Neural cell (in vitro differentiated cells): Measurements from ENCODE around the gene MAPK1. TPM values are rescaled to one million over a fixed set of nuclear protein-coding genes. Genes with fewer than 3 reads are reported as not detected.
"Not testable (repeated sequence)": the region's sequence is repeated elsewhere in the genome, so short reads cannot be mapped to it uniquely, and the experiment has no call there.

Experiments used
- H2AFZ ChIP-seq: fragments of 200-600, 300-800 bp; sonication (generic), shearing (Covaris generic); 2 replicates; pipeline ENCODE4 v1.6.0; 2014; ENCODE audit warnings: low read depth, mild to moderate bottlenecking, antibody characterized with exemption, low read length, moderate library complexity
- H3F3A ChIP-seq: fragments of 200-600 bp; shearing (Covaris generic); 2 replicates; pipeline ENCODE4 v1.6.1; 2016; ENCODE audit warnings: mild to moderate bottlenecking, moderate library complexity, mixed read lengths, antibody characterized with exemption, low read length; ENCODE audit not compliant: insufficient read depth, poor library complexity, severe bottlenecking
- H3K27ac ChIP-seq: fragments of 200-600, 300-800 bp; sonication (generic), shearing (Covaris generic); 2 replicates; pipeline ENCODE4 v1.5.1; 2014; ENCODE audit warnings: mild to moderate bottlenecking, low read length, moderate library complexity
- H3K27me3 ChIP-seq: fragments of 300-800, 200-600 bp; sonication (generic), shearing (Covaris generic); 2 replicates; pipeline ENCODE4 v1.6.0; 2014; ENCODE audit warnings: mild to moderate bottlenecking, low read depth, low read length, moderate library complexity; ENCODE audit not compliant: insufficient read depth
- H3K36me3 ChIP-seq: fragments of 300-800, 200-600 bp; sonication (generic), shearing (Covaris generic); 2 replicates; pipeline ENCODE4 v1.5.1; 2014; ENCODE audit warnings: mild to moderate bottlenecking, antibody characterized with exemption, low read length, moderate library complexity; ENCODE audit not compliant: insufficient read depth
- H3K4me2 ChIP-seq: fragments of 300-800, 200-600 bp; sonication (generic), shearing (Covaris generic); 2 replicates; pipeline ENCODE4 v1.6.0; 2014; ENCODE audit warnings: mild to moderate bottlenecking, low read length
- H3K4me3 ChIP-seq: fragments of 300-800, 200-600 bp; sonication (generic), shearing (Covaris generic); 2 replicates; pipeline ENCODE4 v1.5.1; 2014; ENCODE audit warnings: mild to moderate bottlenecking, low read length, moderate library complexity
- H3K79me2 ChIP-seq: fragments of 200-600 bp; shearing (Covaris generic); replicated peaks from 2 replicates; pipeline ENCODE4 v1.6.0; 2014; ENCODE audit warnings: mild to moderate bottlenecking, low read length, moderate library complexity; ENCODE audit not compliant: insufficient read depth
- H3K9ac ChIP-seq: fragments of 300-800, 200-600 bp; sonication (generic), shearing (Covaris generic); 2 replicates; pipeline ENCODE4 v1.6.1; 2016; ENCODE audit warnings: mild to moderate bottlenecking, low read length, mixed read lengths
- H3K9me2 ChIP-seq: fragments of 200-600 bp; shearing (Covaris generic); 2 replicates; pipeline ENCODE4 v1.6.1; 2016; ENCODE audit warnings: mild to moderate bottlenecking, low read length, mixed read lengths; ENCODE audit not compliant: insufficient read depth
- H3K9me3 ChIP-seq: fragments of 200-600, 300-800 bp; sonication (generic), shearing (Covaris generic); 2 replicates; pipeline ENCODE4 v1.6.1; 2016; ENCODE audit warnings: mild to moderate bottlenecking, mixed run types, low read length, moderate library complexity, mixed read lengths
- H4K20me1 ChIP-seq: fragments of 200-600 bp; shearing (Covaris generic); 2 replicates; pipeline ENCODE4 v1.6.1; 2016; ENCODE audit warnings: mild to moderate bottlenecking, mixed run types; ENCODE audit not compliant: insufficient read depth
- CTCF ChIP-seq: fragments of 450-650 bp; IDR thresholded peaks from 2 replicates; pipeline ENCODE4 v1.5.1; 2014; ENCODE audit warnings: antibody characterized with exemption, mild to moderate bottlenecking, moderate library complexity; ENCODE audit not compliant: poor library complexity, severe bottlenecking
- EP300 ChIP-seq: fragments of 450-650 bp; conservative IDR thresholded peaks from 2 replicates; pipeline ENCODE4 v1.6.1; 2014; ENCODE audit warnings: antibody characterized with exemption, mild to moderate bottlenecking, moderate library complexity; ENCODE audit not compliant: poor library complexity, severe bottlenecking
- EZH2 ChIP-seq: fragments of 200-600, 300-800 bp; shearing (Covaris generic), sonication (generic); IDR thresholded peaks from 2 replicates; pipeline ENCODE4 v1.6.1; 2014; ENCODE audit warnings: antibody characterized with exemption, low read length, borderline replicate concordance, mild to moderate bottlenecking; ENCODE audit not compliant: insufficient read depth, poor library complexity, severe bottlenecking
- MXI1 ChIP-seq: fragments of 450-650 bp; conservative IDR thresholded peaks from 2 replicates; pipeline ENCODE4 v1.6.1; 2014; ENCODE audit warnings: antibody characterized with exemption, mild to moderate bottlenecking; ENCODE audit not compliant: poor library complexity, severe bottlenecking
- POLR2AphosphoS5 ChIP-seq: IDR thresholded peaks from 2 replicates; pipeline ENCODE4 v1.6.1; 2012
- RAD21 ChIP-seq: fragments of 450-650 bp; conservative IDR thresholded peaks from 2 replicates; pipeline ENCODE4 v1.6.1; 2014; ENCODE audit warnings: antibody characterized with exemption, mild to moderate bottlenecking, moderate library complexity
- REST ChIP-seq: IDR thresholded peaks from 2 replicates; pipeline ENCODE4 v1.6.1; 2012; ENCODE audit warnings: borderline replicate concordance
- SMC3 ChIP-seq: fragments of 450-650 bp; conservative IDR thresholded peaks from 2 replicates; pipeline ENCODE4 v1.6.1; 2014; ENCODE audit warnings: antibody characterized with exemption, mild to moderate bottlenecking, moderate library complexity; ENCODE audit not compliant: poor library complexity
- TAF1 ChIP-seq: IDR thresholded peaks from 2 replicates; pipeline ENCODE4 v1.6.1; 2012; ENCODE audit warnings: low read depth
- polyA plus RNA-seq: library from polyadenylated mRNA; depleted of rRNA; stranded (reverse); fragments of >200 nt; gene quantifications from 2 replicates; pipeline ENCODE4 v1.2.3, GENCODE V29; 2014

Gene MAPK1
- polyA plus RNA-seq, 1 donor from 2014 or later: 43.3 TPM

GRCh38 chr22:21790359-21790758 is 77.1 kb downstream of the MAPK1 start:
- H3K36me3 ChIP-seq: peaks cover 7% of the 10 kb centered on the region
- H3K4me2 ChIP-seq: no peak overlapping the region
- H3K9me2 ChIP-seq: no peaks in the 10 kb centered on the region
- H2AFZ ChIP-seq: no peak overlapping the region
- TF ChIP-seq MXI1 (no peak), SMC3 (no peak), CTCF (no peak), POLR2AphosphoS5 (no peak), EZH2 (no peak), RAD21 (no peak), EP300 (no peak), REST (no peak), TAF1 (no peak)
- no peaks in the 10 kb centered on the region for H3K79me2 ChIP-seq
- H3K9ac ChIP-seq: no peak overlapping the region
- H3K9me3 ChIP-seq: no peaks in the 10 kb centered on the region
- no peak overlapping the region for H3K27ac ChIP-seq
- no peaks in the 10 kb centered on the region for H3K27me3 ChIP-seq
- no peak overlapping the region for H3K4me3 ChIP-seq
- H4K20me1 ChIP-seq: no peaks in the 10 kb centered on the region
- H3F3A ChIP-seq: no peaks in the 10 kb centered on the region

- not testable (repeated sequence) for H3K9me2 ChIP-seq, H3K36me3 ChIP-seq, H3K27me3 ChIP-seq, H3K79me2 ChIP-seq, H3K27ac ChIP-seq, H3K4me2 ChIP-seq, H3K9me3 ChIP-seq, H4K20me1 ChIP-seq, H3K9ac ChIP-seq, H2AFZ ChIP-seq, H3F3A ChIP-seq, H3K4me3 ChIP-seq
Observed at GRCh38 chr22:21787565-21787964, 79.9 kb downstream of the MAPK1 start.

GRCh38 chr22:21780259-21780658 is 87.2 kb downstream of the MAPK1 start:
- H3K79me2 ChIP-seq: no peaks in the 10 kb centered on the region
- TF ChIP-seq SMC3 (no peak), POLR2AphosphoS5 (no peak), MXI1 (no peak), RAD21 (no peak), REST (no peak), CTCF (no peak), EP300 (no peak), TAF1 (no peak), EZH2 (no peak)
- H2AFZ ChIP-seq: no peak overlapping the region
- H3K9me3 ChIP-seq: no peaks in the 10 kb centered on the region
- H3K36me3 ChIP-seq: no peaks in the 10 kb centered on the region
- H4K20me1 ChIP-seq: no peaks in the 10 kb centered on the region
- no peak overlapping the region for H3K27ac ChIP-seq
- no peaks in the 10 kb centered on the region for H3K9me2 ChIP-seq
- no peaks in the 10 kb centered on the region for H3F3A ChIP-seq
- H3K27me3 ChIP-seq: no peaks in the 10 kb centered on the region
- no peak overlapping the region for H3K9ac ChIP-seq
- no peak overlapping the region for H3K4me3 ChIP-seq
- H3K4me2 ChIP-seq: no peak overlapping the region
